GM13977 (cell line): ENCODE results near the gene NKG7.

Experiments
- DNase-seq: peaks from one replicate; pipeline ENCODE4 v3.0.0; 2012; ENCODE audit warnings: low spot score
- in situ Hi-C: fragments of 300-500 bp; cut with MboI; formaldehyde crosslinking; loops from one replicate; pipeline ENCODE4 v1.12.0; 2022; ENCODE audit warnings: low sequenced_read_pairs, low pct_unique_long_range_greater_than_20kb, mixed read lengths, inconsistent platforms; ENCODE audit not compliant: unreplicated experiment
- TF ChIP-seq, protein P1 (sequence below): IDR thresholded peaks from 2 replicates; pipeline ENCODE4 v1.5.1; 2012; ENCODE audit warnings: mild to moderate bottlenecking, control low read depth; ENCODE audit not compliant: insufficient read depth; ENCODE audit errors: extremely low read depth, missing control alignments

The NKG7 gene

GRCh38 chr19:51342631-51343569 lies 29.6 kb downstream of the NKG7 start:
- no peak for DNase-seq

DNA sequence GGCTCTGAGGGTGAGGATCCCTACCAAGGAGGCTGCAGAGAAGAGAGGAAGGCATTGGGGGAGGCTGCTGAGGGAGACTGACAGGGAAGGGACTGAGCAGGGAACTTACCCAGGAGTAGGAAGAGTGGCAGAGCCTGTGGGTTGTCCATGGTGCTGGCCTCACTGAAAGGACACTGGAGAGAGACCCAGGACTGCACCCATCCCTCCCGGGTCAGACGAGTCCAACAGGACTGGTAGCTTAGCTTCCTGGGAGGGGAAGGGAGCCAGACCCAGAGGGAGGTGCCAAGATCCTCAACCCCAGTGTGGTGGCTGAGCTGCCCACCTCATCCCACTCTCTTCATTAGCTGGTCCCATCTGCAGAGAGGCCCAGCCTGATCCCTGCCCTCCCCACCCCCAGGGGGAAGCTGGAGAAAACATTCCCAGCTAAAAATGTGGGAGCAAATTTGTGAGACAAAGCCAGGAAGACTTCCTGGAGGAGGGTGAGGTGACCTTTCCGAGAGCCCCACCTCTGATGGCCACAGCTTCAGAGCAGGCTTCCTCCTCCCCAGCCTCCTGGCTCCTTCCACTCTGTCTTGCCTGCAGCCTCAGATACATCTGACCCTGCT lies 30.4 kb downstream of the NKG7 start, which contains the start of gene VSIG10L:
TSS of gene VSIG10L (minus strand) at position 164 of the 605 bp plus-strand sequence. CDS start at position 149, 15 bp downstream.
- in situ Hi-C loops = loop anchor here (25.0 kb wide), 1 partner anchor 320 kb away; no protein-coding TSS in a partner anchor
- TF ChIP-seq, protein P1, sequence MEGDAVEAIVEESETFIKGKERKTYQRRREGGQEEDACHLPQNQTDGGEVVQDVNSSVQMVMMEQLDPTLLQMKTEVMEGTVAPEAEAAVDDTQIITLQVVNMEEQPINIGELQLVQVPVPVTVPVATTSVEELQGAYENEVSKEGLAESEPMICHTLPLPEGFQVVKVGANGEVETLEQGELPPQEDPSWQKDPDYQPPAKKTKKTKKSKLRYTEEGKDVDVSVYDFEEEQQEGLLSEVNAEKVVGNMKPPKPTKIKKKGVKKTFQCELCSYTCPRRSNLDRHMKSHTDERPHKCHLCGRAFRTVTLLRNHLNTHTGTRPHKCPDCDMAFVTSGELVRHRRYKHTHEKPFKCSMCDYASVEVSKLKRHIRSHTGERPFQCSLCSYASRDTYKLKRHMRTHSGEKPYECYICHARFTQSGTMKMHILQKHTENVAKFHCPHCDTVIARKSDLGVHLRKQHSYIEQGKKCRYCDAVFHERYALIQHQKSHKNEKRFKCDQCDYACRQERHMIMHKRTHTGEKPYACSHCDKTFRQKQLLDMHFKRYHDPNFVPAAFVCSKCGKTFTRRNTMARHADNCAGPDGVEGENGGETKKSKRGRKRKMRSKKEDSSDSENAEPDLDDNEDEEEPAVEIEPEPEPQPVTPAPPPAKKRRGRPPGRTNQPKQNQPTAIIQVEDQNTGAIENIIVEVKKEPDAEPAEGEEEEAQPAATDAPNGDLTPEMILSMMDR = no peak
- no peak for DNase-seq

More at GRCh38 chr19:51342631-51343569, 29.6 kb downstream of the NKG7 start:
- TF ChIP-seq, protein P1 = no peak
- in situ Hi-C loops = loop anchor here (25.0 kb wide), 1 partner anchor 319 kb away; no protein-coding TSS in a partner anchor

DNA sequence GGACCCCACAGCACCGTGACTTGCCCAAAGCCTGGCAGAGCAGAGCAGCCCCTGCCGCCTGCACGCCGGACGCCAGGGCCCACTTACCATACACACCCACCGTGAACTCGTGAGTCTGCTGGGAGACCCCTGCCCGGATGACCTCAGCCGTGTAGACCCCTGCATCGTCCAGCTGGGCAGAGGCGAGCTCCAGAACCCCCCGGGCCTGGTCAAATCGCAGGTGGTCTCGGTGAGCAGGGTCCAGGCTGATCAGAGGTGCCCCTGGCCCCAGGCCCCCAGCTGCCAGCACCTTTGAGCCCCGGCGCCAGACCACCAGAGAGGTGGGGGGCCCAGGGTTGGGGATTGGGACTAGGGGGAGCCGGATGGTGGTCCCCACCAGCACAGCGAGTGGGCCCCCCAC lies 31.4 kb downstream of the NKG7 start:
- no peak for DNase-seq
- TF ChIP-seq, protein P1 = no peak
- in situ Hi-C loops = loop anchor here (25.0 kb wide), 1 partner anchor 321 kb away; no protein-coding TSS in a partner anchor

DNA sequence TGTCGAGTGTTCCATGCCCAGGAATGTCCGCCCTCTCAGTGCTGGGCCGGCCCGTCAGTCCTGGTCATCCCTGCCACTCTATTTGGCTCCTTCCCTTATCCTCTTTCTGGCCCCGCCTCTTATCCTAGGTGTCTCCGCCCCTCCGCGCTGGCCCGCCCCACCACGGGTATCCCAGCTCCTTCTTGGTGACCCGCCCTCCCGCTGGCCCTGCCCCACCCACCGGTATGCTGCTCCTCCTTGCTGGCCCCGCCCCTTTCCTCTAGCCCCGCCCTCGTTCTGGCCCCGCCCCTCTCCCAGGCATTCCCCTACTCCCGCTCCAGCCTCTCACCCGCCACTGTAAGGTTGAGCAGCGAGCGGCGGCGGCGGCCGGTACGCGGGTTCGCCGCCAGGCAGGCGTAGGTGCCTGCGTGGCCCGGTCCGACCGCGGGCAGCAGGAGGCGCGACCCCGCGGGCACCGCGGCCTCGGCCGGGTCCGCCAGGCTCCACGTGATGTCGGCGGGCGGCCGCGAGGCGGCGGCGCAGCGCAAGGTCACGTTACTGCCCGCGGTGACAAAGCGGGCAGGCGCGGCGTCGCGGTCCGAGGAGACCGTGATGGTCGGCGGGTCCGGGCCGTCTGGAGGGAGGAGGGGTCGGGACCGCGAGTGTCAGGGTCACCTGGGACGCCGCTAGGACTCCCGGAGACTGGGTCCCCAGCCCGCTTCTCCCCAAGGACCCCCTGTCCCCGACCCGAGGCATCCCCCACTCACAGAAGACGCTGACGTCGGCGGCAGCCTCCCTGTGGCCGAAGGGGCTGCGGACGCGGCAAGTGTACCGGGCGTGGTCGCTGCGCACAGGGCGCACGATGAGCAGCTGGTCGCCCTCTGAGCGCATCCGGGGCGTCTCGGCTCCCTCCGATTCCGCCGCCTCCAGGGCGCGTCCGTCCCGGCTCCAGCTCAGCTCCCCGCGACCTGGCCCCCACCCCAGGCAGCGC lies 32.5 kb downstream of the NKG7 start:
- peak; percentile 100 for DNase-seq
- in situ Hi-C loops = loop anchor here (10.0 to 25.0 kb wide), 2 partner anchors 95 to 322 kb away; no protein-coding TSS in a partner anchor
- TF ChIP-seq, protein P1 = peak; percentile 50

- peak; percentile 60 for DNase-seq
- in situ Hi-C loops = loop anchor here (10.0 to 25.0 kb wide), 2 partner anchors 96 to 323 kb away; no protein-coding TSS in a partner anchor
- TF ChIP-seq, protein P1 = no peak
Observed at GRCh38 chr19:51339313-51339686, 33.2 kb downstream of the NKG7 start.
